T-helper 2 cell treated with Interferon-gamma antibody and Interleukin-4, amounts not matched to agents 5 μg/mL and 100 μg/mL, for 36 hours (primary cell): ENCODE measurements around the gene POLD2.

Experiments
- DNase-seq: peaks from one replicate; pipeline ENCODE4 v3.0.0; 2021; ENCODE audit warnings: low spot score
- H3K27ac Mint-ChIP-seq: one replicate; pipeline ENCODE4 v1.8.0; 2021; ENCODE audit warnings: mild to moderate bottlenecking, mixed read lengths
- H3K27me3 Mint-ChIP-seq: one replicate; pipeline ENCODE4 v1.8.0; 2021; ENCODE audit warnings: low read depth, mixed read lengths
- H3K36me3 Mint-ChIP-seq: one replicate; pipeline ENCODE4 v1.8.0; 2021; ENCODE audit warnings: low read depth, mixed read lengths
- H3K4me1 Mint-ChIP-seq: one replicate; pipeline ENCODE4 v1.8.0; 2021; ENCODE audit warnings: low read depth, mixed read lengths
- H3K4me3 Mint-ChIP-seq: one replicate; pipeline ENCODE4 v1.8.0; 2022; ENCODE audit warnings: mild to moderate bottlenecking, moderate library complexity, mixed read lengths
- H3K9me3 Mint-ChIP-seq: one replicate; pipeline ENCODE4 v1.8.0; 2021; ENCODE audit warnings: mixed read lengths

POLD2 gene

DNA sequence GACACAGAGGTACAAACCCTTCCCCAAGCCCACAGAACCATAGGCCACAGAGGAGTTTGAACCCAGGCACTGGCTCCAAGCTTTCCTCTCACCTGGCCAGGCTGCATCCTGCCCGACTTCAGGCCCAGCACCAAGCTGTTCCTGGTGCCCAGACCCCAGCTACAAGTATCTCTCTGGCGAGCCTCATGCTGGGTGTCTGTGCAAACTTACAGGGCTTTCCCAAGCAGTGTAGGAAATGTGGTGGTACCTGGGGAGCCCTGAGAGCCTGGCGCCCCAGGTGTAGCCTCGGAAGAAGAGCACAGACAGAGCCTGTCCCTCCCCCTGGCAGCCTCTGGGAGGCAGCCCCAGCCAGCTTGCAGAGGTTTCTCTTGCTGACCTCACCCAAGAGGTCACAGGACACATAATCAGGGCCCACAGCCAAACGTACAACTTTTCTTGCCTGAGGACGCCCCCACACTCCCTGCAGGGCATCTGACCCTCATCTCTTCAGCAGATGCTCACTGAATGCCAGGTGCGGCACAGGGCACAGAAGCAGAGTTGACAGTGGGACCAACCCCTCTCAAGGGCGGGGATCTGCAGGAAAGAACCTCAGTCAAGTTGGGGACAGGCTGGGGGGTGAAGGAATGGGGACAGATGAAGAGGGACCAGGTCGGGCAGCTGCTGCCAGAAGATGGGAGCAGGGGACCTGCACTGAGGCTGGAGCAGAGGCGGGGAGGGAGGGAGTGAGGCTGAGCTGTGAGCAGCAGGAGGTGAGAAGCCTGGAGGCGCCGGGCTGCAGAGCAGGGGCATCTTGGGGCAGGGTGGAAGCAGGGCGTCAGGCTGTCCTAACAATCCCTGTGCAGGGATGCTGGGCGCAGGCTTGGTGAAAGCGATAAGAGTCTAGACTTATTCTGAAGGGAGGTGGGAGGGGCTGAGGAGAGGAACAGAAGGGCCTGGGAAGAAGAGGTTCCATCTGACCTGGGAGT, 34.0 kb upstream of the POLD2 start:
- no peaks in the 10 kb centered on the region for H3K36me3 Mint-ChIP-seq
- DNase-seq, result no peak
- no peaks in the 10 kb centered on the region for H3K27me3 Mint-ChIP-seq
- no peaks in the 10 kb centered on the region for H3K9me3 Mint-ChIP-seq
- H3K27ac Mint-ChIP-seq, result no peak overlapping the region
- H3K4me1 Mint-ChIP-seq, result no peaks in the 10 kb centered on the region
- H3K4me3 Mint-ChIP-seq, result no peak overlapping the region

DNA sequence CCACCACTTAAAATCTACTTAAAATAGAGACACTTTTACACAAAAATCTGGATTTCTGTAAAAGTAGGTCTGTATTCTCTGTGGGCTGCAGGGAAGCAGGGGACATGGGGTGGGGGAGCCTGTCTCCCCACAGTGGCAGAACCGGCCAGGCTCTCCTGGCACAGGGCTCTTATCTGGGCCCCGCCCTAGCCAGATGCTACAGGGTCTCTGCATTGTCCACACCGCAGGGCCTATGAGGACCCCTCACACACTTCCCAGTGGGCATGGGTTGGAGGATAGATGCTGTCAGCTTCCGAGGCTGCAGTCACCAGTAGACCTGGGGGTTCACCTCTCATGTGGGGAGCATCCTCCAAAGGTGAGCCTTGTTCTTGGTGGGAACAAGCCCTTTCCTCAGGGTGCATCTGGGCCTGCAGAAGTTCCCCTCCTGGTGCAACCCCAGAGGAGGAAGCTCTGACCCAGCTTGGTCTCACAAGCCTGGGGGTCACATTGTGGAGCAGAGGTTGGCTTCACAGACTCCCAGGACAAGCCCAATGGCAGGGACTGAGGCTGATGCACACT, 33.2 kb upstream of the POLD2 start:
- Mint-ChIP-seq H3K36me3 (no peaks in the 10 kb centered on the region), H3K27me3 (no peaks in the 10 kb centered on the region), H3K4me1 (no peaks in the 10 kb centered on the region), H3K4me3 (no peak overlapping the region), H3K9me3 (no peaks in the 10 kb centered on the region), H3K27ac (no peak overlapping the region)
- DNase-seq, result no peak

DNA sequence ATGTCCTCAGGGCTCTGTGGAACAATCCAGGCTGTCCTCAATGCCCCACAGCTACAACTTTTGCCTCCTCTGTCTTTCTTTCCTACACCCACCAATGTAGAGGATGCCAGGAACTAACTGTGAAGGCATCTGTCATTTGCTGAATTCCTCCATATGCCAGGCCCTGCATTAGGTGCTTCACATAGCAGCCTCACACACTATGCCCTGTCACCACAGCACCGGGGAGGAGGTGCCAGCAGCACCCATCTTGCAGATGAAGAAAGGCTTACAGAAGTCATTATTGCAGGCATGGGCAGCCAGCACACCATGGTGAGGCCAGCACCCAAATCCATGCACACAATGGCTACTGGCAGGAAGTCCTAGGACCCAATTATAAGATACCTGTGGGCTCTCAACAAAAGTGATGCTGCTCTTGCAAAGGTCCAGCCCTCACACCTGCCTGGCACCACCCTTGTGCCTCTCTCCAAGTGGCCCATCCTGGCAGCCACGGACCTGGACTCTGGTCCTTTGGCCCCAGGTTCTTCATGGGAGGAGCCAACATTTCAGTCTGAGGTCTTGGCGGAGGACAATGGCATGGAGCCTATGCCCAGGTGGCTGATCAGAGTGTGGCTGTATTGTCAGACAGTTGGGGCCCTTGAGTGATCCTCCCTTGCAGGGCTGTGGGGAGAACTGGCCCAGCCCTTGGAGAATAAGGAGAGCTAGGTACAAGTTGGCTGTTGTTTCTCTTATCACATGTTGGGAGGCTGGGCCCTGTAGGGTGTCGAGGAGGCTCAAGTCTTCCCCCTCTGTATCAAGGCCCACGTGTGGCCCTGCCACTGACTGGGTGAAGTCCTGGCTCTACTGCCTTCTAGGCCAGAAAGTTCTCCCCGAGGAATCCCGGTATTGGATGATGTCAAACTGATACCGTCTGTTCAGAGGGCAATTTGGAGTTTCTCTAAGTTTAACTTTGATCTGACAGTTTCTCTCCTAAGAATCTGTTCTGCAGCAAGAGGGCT, 32.1 kb upstream of the POLD2 start:
- no peak for DNase-seq
- H3K9me3 Mint-ChIP-seq, result no peaks in the 10 kb centered on the region
- no peaks in the 10 kb centered on the region for H3K36me3 Mint-ChIP-seq
- no peaks in the 10 kb centered on the region for H3K4me1 Mint-ChIP-seq
- H3K4me3 Mint-ChIP-seq, result no peak overlapping the region
- no peak overlapping the region for H3K27ac Mint-ChIP-seq
- H3K27me3 Mint-ChIP-seq, result no peaks in the 10 kb centered on the region

DNA sequence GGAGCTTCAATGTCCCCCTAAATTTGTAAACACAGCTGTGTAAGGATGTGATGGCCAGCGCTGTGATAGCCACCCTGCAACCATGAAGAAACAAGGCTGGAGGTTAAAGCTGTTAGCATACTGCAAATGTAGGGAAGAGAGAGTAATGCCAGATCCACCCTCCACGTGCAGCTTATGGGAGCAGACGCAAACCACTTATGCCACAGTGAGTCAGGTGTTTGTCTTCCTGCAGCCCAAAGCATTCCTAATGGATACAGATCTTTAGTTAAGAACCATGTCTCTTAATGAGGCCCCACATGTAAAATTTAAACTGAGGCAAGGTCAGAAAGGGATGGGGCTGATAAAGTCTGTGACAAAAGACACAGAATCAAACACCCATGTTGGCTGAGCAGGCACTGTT, 31.4 kb upstream of the POLD2 start:
- H3K27ac Mint-ChIP-seq, result no peak overlapping the region
- H3K4me1 Mint-ChIP-seq, result no peaks in the 10 kb centered on the region
- no peaks in the 10 kb centered on the region for H3K9me3 Mint-ChIP-seq
- no peaks in the 10 kb centered on the region for H3K36me3 Mint-ChIP-seq
- H3K4me3 Mint-ChIP-seq, result no peak overlapping the region
- no peaks in the 10 kb centered on the region for H3K27me3 Mint-ChIP-seq
- DNase-seq, result no peak

DNA sequence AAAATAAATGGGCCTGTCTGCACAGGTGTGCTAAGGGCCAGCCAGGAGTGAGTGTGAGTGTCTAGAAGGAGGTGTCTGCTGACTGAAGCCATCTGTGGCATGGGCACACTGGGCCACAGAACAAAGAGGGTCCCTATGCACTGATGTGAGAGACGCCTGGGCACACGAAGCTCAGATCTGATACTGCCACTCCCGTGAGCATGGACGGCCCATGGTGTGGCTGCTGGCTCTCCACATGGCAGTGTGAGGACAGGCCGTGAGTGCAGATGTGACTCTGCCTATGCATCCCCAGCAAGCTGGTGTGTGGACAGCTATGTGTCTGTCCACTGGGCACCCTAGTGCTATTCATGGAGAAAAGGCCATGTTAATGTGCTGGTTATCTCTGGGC, 30.6 kb upstream of the POLD2 start:
- Mint-ChIP-seq H3K36me3 (no peaks in the 10 kb centered on the region), H3K27me3 (no peaks in the 10 kb centered on the region), H3K27ac (no peak overlapping the region), H3K4me1 (no peaks in the 10 kb centered on the region), H3K9me3 (no peaks in the 10 kb centered on the region), H3K4me3 (no peak overlapping the region)
- no peak for DNase-seq

DNA sequence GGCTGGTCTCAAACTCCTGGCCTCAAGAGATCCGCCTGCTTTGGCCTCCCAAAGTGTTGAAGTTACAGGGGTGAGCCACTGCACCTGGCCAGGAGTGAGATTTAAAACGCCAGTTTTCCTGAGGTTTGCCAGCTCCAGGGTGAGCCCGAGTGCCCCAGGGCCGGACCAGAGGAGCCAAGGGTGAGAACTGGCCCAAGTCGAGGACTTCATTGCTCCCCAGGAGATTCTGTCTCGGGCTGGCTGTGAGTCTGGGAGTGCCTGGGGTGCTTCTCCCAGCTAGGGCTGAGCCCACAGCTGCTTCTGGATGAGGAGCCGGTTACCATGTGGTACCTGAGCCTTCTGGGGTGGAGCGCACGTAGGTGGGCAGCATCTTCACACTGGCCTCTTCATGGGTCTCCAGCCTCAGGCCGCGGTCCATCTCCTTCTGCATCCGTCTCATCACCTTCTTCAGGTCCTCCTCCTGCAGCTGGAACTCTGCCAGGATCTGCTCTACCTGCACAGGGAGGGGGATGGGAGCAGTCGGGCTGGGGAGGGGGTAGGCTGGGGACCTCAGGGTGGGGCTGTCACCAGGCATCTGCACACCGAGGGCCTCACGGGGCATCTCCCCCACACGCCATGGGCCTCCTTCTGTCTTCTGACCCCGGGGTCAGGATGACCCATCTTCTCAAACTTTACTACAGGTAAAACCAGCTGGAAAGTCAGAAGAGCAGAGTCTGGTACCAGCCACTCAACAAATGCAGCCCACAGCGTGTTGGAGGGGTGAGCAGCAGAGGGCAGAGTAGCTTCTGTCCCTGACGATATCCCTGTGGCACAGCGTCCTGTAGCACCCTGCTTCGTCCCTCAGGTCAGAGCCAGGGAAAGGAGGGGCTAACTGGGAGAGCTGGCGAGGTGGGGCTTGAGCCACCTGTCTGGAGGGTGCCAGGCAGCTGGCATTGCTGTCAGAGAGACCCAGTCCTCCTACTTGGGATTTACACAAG, 29.9 kb upstream of the POLD2 start:
- Mint-ChIP-seq H3K27me3 (no peaks in the 10 kb centered on the region), H3K36me3 (no peaks in the 10 kb centered on the region), H3K4me1 (no peaks in the 10 kb centered on the region), H3K27ac (no peak overlapping the region), H3K9me3 (no peaks in the 10 kb centered on the region), H3K4me3 (no peak overlapping the region)
- no peak for DNase-seq

DNA sequence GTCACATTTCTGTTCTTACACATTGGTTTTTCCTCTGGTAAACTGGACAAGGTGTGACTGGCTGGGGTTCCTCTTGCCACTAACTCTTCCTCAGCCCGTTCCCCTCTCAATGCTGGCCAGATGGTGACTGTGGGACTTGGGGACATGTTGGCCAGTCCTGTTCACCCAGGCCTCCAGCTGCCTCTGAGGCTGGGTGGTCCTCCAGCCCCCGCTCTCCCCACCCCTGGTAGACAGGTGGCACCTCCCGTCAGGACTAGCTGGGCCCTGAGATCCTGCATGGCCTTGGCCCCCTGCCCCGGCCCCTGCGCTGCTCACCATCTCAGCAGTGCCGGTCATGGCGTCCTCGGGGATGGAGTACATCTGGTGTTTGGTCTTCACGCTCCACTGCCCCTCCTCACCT, 28.6 kb upstream of the POLD2 start:
- Mint-ChIP-seq H3K4me1 (no peaks in the 10 kb centered on the region), H3K36me3 (no peaks in the 10 kb centered on the region), H3K4me3 (no peak overlapping the region), H3K9me3 (no peaks in the 10 kb centered on the region), H3K27ac (no peak overlapping the region), H3K27me3 (peaks cover 3% of the 10 kb centered on the region)
- no peak for DNase-seq

DNA sequence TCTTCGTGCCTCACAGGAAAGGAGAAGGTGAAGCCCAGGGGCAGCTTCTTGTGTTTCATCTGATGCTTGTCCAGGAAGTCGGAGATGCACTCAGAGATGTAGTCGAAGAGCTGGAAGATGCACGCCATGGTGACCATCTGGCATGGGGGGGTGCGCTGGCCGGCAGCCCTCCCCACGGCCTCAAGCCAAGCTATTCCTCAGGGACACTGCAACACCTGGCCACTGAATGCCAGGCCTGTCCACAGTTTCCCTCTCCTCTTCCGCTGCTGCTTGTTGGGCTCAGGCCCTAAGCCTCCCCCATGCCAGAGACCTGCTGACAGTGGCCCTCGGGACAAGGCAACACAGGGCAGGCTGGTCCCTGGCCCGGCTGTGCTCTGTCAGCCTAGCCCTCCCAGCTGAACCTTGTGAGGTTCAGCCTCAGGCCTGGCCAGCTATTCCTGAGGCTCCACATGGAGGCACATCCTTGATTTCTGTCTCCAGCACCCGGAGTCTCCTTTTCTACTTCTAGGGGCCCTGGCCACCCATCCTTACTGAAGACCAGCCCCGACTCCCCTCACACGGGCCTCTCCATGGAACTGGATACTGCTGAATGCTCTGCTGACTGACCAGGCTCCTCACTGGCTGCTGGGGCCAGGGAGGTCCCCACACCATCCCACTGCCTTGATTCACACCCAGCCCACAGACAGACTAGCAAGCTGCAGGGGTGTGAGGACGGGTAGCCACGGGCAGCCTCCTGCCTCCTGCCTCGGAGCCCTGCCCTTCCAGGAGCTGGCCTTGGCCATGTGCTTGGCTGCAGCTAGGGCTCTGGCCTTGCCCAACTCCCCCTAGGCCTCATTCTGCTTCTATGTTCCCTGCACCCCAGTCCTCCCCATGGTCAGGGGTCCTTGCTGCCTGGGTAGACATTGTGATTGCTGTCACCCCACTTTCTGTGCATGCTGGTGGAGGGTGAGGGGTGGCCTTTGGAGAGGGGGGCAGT, 27.9 kb upstream of the POLD2 start:
- peaks cover 4% of the 10 kb centered on the region for H3K27me3 Mint-ChIP-seq
- H3K27ac Mint-ChIP-seq, result no peak overlapping the region
- no peaks in the 10 kb centered on the region for H3K36me3 Mint-ChIP-seq
- DNase-seq, result no peak
- no peak overlapping the region for H3K4me3 Mint-ChIP-seq
- no peaks in the 10 kb centered on the region for H3K4me1 Mint-ChIP-seq
- no peaks in the 10 kb centered on the region for H3K9me3 Mint-ChIP-seq

DNA sequence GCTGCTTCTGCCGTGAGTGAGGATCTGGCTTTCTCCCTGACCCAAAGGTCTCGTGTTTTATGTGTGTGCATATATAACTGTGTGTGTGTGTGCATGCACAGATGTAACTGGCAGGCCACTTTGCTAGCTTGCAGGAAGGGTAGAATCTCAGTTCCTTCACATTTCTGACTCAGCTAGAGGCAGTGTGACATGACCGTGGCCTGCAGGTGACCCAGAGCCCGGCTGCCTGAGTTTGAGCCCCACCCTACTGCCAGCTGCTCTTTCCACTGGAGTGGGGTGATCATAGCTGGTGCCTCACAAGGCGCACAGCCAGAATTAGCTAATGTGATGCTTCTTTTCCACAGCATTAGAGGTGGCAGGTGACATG, 27.1 kb upstream of the POLD2 start:
- Mint-ChIP-seq H3K4me1 (peaks cover 2% of the 10 kb centered on the region), H3K9me3 (no peaks in the 10 kb centered on the region), H3K36me3 (no peaks in the 10 kb centered on the region), H3K4me3 (no peak overlapping the region), H3K27ac (no peak overlapping the region), H3K27me3 (peaks cover 4% of the 10 kb centered on the region)
- DNase-seq, result no peak

DNA sequence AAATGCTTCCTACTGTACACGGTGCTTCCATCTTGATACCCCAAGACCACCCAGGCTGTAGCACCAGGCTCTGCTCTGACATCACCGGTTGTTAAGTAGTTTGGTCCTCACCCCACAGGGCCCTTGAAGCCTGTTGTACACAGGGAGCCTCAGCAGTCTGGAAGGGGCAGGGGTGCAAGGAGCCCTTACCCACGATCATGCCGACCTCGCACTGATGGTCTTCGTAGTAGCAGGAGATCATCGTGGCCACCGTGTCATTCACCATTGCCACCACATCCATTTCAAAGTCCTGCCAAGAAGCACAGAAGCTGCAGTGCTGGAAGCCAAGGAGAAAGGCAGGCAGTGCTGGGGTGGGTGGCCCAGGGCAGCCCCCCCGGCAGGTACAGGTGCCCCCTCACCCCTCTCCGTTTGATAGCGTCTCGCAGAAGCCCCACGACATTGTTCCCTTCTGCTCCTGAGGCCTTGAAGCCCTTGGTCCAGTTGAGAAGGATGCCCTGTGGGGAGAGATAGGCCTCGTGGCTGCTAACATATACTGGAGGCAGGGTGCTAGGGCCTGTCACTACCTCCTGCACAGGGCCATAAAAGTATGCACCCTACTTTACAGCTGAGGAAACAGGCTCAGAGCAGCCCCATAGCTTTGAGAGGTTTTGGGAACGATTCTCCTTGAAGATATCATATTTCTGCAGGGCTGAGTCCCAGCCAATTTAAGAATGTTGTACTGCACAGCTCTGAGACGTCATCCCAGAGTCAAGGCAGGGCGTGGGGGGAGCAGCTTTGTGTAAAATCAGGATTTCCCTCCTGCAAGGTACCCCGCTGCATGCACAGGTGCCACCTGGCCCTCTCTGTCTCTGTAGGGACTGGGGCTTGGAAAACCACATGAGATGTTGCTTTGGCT, 26.5 kb upstream of the POLD2 start:
- no peaks in the 10 kb centered on the region for H3K36me3 Mint-ChIP-seq
- H3K9me3 Mint-ChIP-seq, result no peaks in the 10 kb centered on the region
- DNase-seq, result no peak
- peaks cover 2% of the 10 kb centered on the region for H3K4me1 Mint-ChIP-seq
- no peak overlapping the region for H3K4me3 Mint-ChIP-seq
- H3K27me3 Mint-ChIP-seq, result peaks cover 9% of the 10 kb centered on the region
- H3K27ac Mint-ChIP-seq, result no peak overlapping the region

DNA sequence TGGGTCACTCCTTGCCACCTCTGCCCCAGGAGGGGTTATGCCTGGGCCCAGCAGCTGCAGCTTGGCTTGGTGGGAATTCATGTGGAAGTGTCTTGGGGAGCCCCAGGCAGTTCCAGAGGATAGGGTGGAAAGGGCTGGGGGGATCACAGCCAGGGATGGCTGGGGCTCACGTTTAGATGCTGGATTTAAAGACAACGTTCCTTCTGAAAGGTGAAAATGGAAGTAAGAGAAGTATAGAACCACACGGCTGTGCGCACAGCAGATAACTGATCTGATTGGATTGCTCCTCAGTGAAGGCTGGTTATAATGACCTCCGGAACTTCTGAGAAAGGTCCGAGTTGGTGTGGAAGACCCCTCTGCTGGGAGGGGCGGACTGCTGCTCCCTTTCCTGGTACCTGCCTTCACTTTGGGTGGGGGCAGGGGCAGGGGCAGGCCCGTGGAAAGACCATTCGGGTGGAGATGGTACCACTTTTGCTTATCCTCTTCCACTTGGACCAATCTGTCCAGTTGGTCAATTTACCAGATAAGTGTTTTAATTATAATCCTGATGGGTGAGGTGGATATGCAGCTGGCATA, 25.7 kb upstream of the POLD2 start:
- Mint-ChIP-seq H3K36me3 (no peaks in the 10 kb centered on the region), H3K27ac (no peak overlapping the region), H3K9me3 (no peaks in the 10 kb centered on the region), H3K4me1 (peaks cover 2% of the 10 kb centered on the region), H3K27me3 (peaks cover 13% of the 10 kb centered on the region), H3K4me3 (no peak overlapping the region)
- DNase-seq, result no peak
